ENCODE measurements around the gene NRM.

NRM gene

GRCh38 chr6:30717129-30717844 lies 26.5 kb upstream of the NRM start, which contains the start of gene MDC1 (continued):
- TF ChIP-seq ZNF202 (tag by site-specific recombination; IDR thresholded peaks at IDR 0.05; ENCODE audit: borderline replicate concordance) = no peak

- H3K4me1 ChIP-seq (ENCODE audit: control insufficient read depth, insufficient read depth, low read length) = peaks cover 6% of the 10 kb centered on the region
- no peaks in the 10 kb centered on the region for H3K9me3 ChIP-seq (ENCODE audit: control insufficient read depth, insufficient read depth, low read depth, low read length)
- no peak for TF ChIP-seq ZIC2 (tag by site-specific recombination; IDR thresholded peaks at IDR 0.05)
- TF ChIP-seq KLF1 (tag by site-specific recombination; IDR thresholded peaks at IDR 0.05) = no peak
- peak; percentile 76 for TF ChIP-seq ZFP69B (tag by site-specific recombination; IDR thresholded peaks at IDR 0.05)
- no peak for TF ChIP-seq ZNF549 (tag by site-specific recombination; IDR thresholded peaks at IDR 0.05)
- TF ChIP-seq ZNF660 (tag by site-specific recombination; IDR thresholded peaks at IDR 0.05) = peak; percentile 39
- peak; percentile 42; the same call in 1 of the 2 replicates for TF ChIP-seq ZFP37 (tag by site-specific recombination; IDR thresholded peaks at IDR 0.05)
- 0 out of 2 replicates have a peak, but pooled peaks have one; percentile 30 for TF ChIP-seq REPIN1 (tag by site-specific recombination; IDR thresholded peaks at IDR 0.05; ENCODE audit: low read depth)
- TF ChIP-seq ZNF16 (tag by site-specific recombination; IDR thresholded peaks at IDR 0.05; ENCODE audit: low read depth) = peak; percentile 30; the same call in 1 of the 2 replicates
- no peak for TF ChIP-seq ZNF394 (tag by site-specific recombination; IDR thresholded peaks at IDR 0.05; ENCODE audit: borderline replicate concordance)
- TF ChIP-seq ZNF280D (tag by site-specific recombination; IDR thresholded peaks at IDR 0.05) = peak; percentile 67; the same call in 1 of the 2 replicates
- TF ChIP-seq ZNF2 (tag by site-specific recombination; IDR thresholded peaks at IDR 0.05) = 0 out of 2 replicates have a peak, but pooled peaks have one; percentile 21
- TF ChIP-seq ZNF391 (tag by site-specific recombination; IDR thresholded peaks at IDR 0.05; ENCODE audit: borderline replicate concordance, low read depth) = 0 out of 2 replicates have a peak, but pooled peaks have one; percentile 22
- TF ChIP-seq, protein P1, sequence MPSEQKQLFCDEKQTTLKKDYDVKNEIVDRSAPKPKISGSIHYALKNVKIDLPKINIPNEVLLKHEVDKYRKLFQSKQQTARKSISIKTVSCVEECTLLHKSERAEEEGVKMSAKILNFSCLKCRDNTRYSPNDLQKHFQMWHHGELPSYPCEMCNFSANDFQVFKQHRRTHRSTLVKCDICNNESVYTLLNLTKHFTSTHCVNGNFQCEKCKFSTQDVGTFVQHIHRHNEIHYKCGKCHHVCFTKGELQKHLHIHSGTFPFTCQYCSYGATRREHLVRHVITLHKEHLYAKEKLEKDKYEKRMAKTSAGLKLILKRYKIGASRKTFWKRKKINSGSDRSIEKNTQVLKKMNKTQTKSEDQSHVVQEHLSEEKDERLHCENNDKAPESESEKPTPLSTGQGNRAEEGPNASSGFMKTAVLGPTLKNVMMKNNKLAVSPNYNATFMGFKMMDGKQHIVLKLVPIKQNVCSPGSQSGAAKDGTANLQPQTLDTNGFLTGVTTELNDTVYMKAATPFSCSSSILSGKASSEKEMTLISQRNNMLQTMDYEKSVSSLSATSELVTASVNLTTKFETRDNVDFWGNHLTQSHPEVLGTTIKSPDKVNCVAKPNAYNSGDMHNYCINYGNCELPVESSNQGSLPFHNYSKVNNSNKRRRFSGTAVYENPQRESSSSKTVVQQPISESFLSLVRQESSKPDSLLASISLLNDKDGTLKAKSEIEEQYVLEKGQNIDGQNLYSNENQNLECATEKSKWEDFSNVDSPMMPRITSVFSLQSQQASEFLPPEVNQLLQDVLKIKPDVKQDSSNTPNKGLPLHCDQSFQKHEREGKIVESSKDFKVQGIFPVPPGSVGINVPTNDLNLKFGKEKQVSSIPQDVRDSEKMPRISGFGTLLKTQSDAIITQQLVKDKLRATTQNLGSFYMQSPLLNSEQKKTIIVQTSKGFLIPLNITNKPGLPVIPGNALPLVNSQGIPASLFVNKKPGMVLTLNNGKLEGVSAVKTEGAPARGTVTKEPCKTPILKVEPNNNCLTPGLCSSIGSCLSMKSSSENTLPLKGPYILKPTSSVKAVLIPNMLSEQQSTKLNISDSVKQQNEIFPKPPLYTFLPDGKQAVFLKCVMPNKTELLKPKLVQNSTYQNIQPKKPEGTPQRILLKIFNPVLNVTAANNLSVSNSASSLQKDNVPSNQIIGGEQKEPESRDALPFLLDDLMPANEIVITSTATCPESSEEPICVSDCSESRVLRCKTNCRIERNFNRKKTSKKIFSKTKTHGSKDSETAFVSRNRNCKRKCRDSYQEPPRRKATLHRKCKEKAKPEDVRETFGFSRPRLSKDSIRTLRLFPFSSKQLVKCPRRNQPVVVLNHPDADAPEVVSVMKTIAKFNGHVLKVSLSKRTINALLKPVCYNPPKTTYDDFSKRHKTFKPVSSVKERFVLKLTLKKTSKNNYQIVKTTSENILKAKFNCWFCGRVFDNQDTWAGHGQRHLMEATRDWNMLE (tag by site-specific recombination; conservative IDR thresholded peaks at IDR 0.05; ENCODE audit: low read depth) = peak; percentile 9; the same call in 1 of the 2 replicates
- TF ChIP-seq ZSCAN23 (tag by site-specific recombination; IDR thresholded peaks at IDR 0.05) = 0 out of 2 replicates have a peak, but pooled peaks have one; percentile 21
- TF ChIP-seq YY2 (tag by site-specific recombination; IDR thresholded peaks at IDR 0.05) = peak; percentile 47; the same call in 1 of the 2 replicates
- no peak for TF ChIP-seq ZNF302 (tag by site-specific recombination; IDR thresholded peaks at IDR 0.05; ENCODE audit: low read depth)
- peak; percentile 75; the same call in 1 of the 2 replicates for TF ChIP-seq ZNF335 (tag by site-specific recombination; conservative IDR thresholded peaks at IDR 0.05)
- TF ChIP-seq, protein P2, sequence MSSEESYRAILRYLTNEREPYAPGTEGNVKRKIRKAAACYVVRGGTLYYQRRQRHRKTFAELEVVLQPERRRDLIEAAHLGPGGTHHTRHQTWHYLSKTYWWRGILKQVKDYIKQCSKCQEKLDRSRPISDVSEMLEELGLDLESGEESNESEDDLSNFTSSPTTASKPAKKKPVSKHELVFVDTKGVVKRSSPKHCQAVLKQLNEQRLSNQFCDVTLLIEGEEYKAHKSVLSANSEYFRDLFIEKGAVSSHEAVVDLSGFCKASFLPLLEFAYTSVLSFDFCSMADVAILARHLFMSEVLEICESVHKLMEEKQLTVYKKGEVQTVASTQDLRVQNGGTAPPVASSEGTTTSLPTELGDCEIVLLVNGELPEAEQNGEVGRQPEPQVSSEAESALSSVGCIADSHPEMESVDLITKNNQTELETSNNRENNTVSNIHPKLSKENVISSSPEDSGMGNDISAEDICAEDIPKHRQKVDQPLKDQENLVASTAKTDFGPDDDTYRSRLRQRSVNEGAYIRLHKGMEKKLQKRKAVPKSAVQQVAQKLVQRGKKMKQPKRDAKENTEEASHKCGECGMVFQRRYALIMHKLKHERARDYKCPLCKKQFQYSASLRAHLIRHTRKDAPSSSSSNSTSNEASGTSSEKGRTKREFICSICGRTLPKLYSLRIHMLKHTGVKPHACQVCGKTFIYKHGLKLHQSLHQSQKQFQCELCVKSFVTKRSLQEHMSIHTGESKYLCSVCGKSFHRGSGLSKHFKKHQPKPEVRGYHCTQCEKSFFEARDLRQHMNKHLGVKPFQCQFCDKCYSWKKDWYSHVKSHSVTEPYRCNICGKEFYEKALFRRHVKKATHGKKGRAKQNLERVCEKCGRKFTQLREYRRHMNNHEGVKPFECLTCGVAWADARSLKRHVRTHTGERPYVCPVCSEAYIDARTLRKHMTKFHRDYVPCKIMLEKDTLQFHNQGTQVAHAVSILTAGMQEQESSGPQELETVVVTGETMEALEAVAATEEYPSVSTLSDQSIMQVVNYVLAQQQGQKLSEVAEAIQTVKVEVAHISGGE (tag by site-specific recombination; conservative IDR thresholded peaks at IDR 0.05; ENCODE audit: low read depth) = peak; percentile 38; the same call in 1 of the 2 replicates
- peak; percentile 75; the same call in 1 of the 2 replicates for TF ChIP-seq ZNF121 (tag by site-specific recombination; IDR thresholded peaks at IDR 0.05)
- H3K27ac ChIP-seq (ENCODE audit: extremely low read depth, low read depth, low read length) = peak overlapping the region; percentile 88
- ChIA-PET POLR2A (interaction anchor here (0.6 to 10.1 kb wide), 29 partner anchors 9 to 1111 kb away, joined by 3 to 235 read pairs (median 7); partner anchors contain the start of genes ABCF1, ATAT1, C6orf136 and DHX16), CTCF (interaction anchor here (0.9 to 18.7 kb wide), 5 partner anchors 14 to 40 kb away, joined by 3 to 692 read pairs (median 5); partner anchors contain the start of genes DHX16 and NRM)
- peaks cover 14 to 45% of the 10 kb centered on the region in 2 experiments for H3K36me3 ChIP-seq (ENCODE audit: control insufficient read depth in 2 of 2, insufficient read depth in 1 of 2, low read length in 2 of 2)
- H3K4me3 ChIP-seq (ENCODE audit: low read depth, low read length) = peak overlapping the region; percentile 72
Measured at GRCh38 chr6:30716879-30717128, 26.0 kb upstream of the NRM start.
